ENCODE results near the gene PCYT1A. TPM values are rescaled to one million over a fixed set of nuclear protein-coding genes. Genes with fewer than 3 reads are reported as not detected.
A peak's percentile ranks its signal among the peaks of the same experiment; 100 is the strongest.

PCYT1A gene
- total and polyA plus RNA-seq, 4 donors = 26.7 to 65.0 (median 46.0) TPM

- H3K27me3 ChIP-seq (ENCODE audit: control insufficient read depth in 1 of 2, insufficient read depth in 2 of 2, low read length in 1 of 2) = no peaks in the 10 kb centered on the region
- H3K36me3 ChIP-seq (ENCODE audit: control insufficient read depth in 1 of 2, insufficient read depth in 2 of 2, low read length in 1 of 2) = no peaks in the 10 kb centered on the region
- H3K27ac ChIP-seq (ENCODE audit: low read depth in 1 of 2, low read length in 2 of 2) = no peak overlapping the region
- DNase-seq (no peak), ATAC-seq (ENCODE audit: low FRiP score) (no peak)
- no peak overlapping the region for H3K4me3 ChIP-seq (ENCODE audit: low read length in 2 of 2)
- WGBS, 2 donors = 43 to 56% methylated on average over 19 of the region's 19 CpGs
- no peaks in the 10 kb centered on the region for H3K4me1 ChIP-seq (ENCODE audit: control insufficient read depth in 1 of 2, insufficient read depth in 2 of 2, low read length in 2 of 2)
- intact Hi-C loops (cut with DNase I) = no loop called here
- H3K9me3 ChIP-seq (ENCODE audit: control insufficient read depth, low read length) = no peaks in the 10 kb centered on the region
These were observed 64.5 kb downstream of the PCYT1A start for GRCh38 chr3:196222876-196223595.

- Histone ChIP-seq H3K4me3 (ENCODE audit: low read length in 2 of 2) (no peak overlapping the region), H3K36me3 (ENCODE audit: control insufficient read depth in 1 of 2, insufficient read depth in 2 of 2, low read length in 1 of 2) (no peaks in the 10 kb centered on the region), H3K4me1 (ENCODE audit: control insufficient read depth in 1 of 2, insufficient read depth in 2 of 2, low read length in 2 of 2) (no peaks in the 10 kb centered on the region), H3K27ac (ENCODE audit: low read depth in 1 of 2, low read length in 2 of 2) (no peak overlapping the region), H3K9me3 (ENCODE audit: control insufficient read depth, low read length) (no peaks in the 10 kb centered on the region), H3K27me3 (ENCODE audit: control insufficient read depth in 1 of 2, insufficient read depth in 2 of 2, low read length in 1 of 2) (no peaks in the 10 kb centered on the region)
- no peak for DNase-seq
- no peak for ATAC-seq (ENCODE audit: low FRiP score)
- intact Hi-C loops (cut with DNase I) = no loop called here
- 93 to 94% methylated on average over 7 of the region's 7 CpGs for WGBS, 2 donors
These were observed 66.5 kb downstream of the PCYT1A start for GRCh38 chr3:196220991-196221390.

GRCh38 chr3:196220587-196220986 is 66.9 kb downstream of the PCYT1A start:
- no peak overlapping the region for H3K4me3 ChIP-seq (ENCODE audit: low read length in 2 of 2)
- peak in 1 of 2 donors; percentile 81 for DNase-seq
- 88 to 96% methylated on average over 10 of the region's 10 CpGs for WGBS, 2 donors
- ATAC-seq (ENCODE audit: low FRiP score) = no peak
- H3K4me1 ChIP-seq (ENCODE audit: control insufficient read depth in 1 of 2, insufficient read depth in 2 of 2, low read length in 2 of 2) = no peaks in the 10 kb centered on the region
- no peaks in the 10 kb centered on the region for H3K9me3 ChIP-seq (ENCODE audit: control insufficient read depth, low read length)
- no peak overlapping the region for H3K27ac ChIP-seq (ENCODE audit: low read depth in 1 of 2, low read length in 2 of 2)
- intact Hi-C loops (cut with DNase I) = no loop called here
- no peaks in the 10 kb centered on the region for H3K27me3 ChIP-seq (ENCODE audit: control insufficient read depth in 1 of 2, insufficient read depth in 2 of 2, low read length in 1 of 2)
- no peaks in the 10 kb centered on the region for H3K36me3 ChIP-seq (ENCODE audit: control insufficient read depth in 1 of 2, insufficient read depth in 2 of 2, low read length in 1 of 2)

- ATAC-seq (ENCODE audit: low FRiP score) (no peak), DNase-seq (no peak)
- Histone ChIP-seq H3K4me1 (ENCODE audit: control insufficient read depth in 1 of 2, insufficient read depth in 2 of 2, low read length in 2 of 2) (no peaks in the 10 kb centered on the region), H3K27me3 (ENCODE audit: control insufficient read depth in 1 of 2, insufficient read depth in 2 of 2, low read length in 1 of 2) (no peaks in the 10 kb centered on the region), H3K36me3 (ENCODE audit: control insufficient read depth in 1 of 2, insufficient read depth in 2 of 2, low read length in 1 of 2) (no peaks in the 10 kb centered on the region), H3K4me3 (ENCODE audit: low read length in 2 of 2) (no peak overlapping the region), H3K9me3 (ENCODE audit: control insufficient read depth, low read length) (no peaks in the 10 kb centered on the region), H3K27ac (ENCODE audit: low read depth in 1 of 2, low read length in 2 of 2) (no peak overlapping the region)
- 91 to 95% methylated on average over 19 of the region's 19 CpGs for WGBS, 2 donors
- intact Hi-C loops (cut with DNase I) = no loop called here
These were observed 67.6 kb downstream of the PCYT1A start for GRCh38 chr3:196219970-196220311.

GRCh38 chr3:196219194-196219969 is 68.1 kb downstream of the PCYT1A start:
- 18 to 25% methylated on average over 19 of the region's 19 CpGs for WGBS, 2 donors
- Histone ChIP-seq H3K9me3 (ENCODE audit: control insufficient read depth, low read length) (no peaks in the 10 kb centered on the region), H3K27ac (ENCODE audit: low read depth in 1 of 2, low read length in 2 of 2) (no peak overlapping the region), H3K4me3 (ENCODE audit: low read length in 2 of 2) (no peak overlapping the region), H3K27me3 (ENCODE audit: control insufficient read depth in 1 of 2, insufficient read depth in 2 of 2, low read length in 1 of 2) (no peaks in the 10 kb centered on the region), H3K4me1 (ENCODE audit: control insufficient read depth in 1 of 2, insufficient read depth in 2 of 2, low read length in 2 of 2) (no peaks in the 10 kb centered on the region), H3K36me3 (ENCODE audit: control insufficient read depth in 1 of 2, insufficient read depth in 2 of 2, low read length in 1 of 2) (no peaks in the 10 kb centered on the region)
- peak; percentile 75 for ATAC-seq (ENCODE audit: low FRiP score)
- intact Hi-C loops (cut with DNase I) = no loop called here
- DNase-seq = peak in 1 of 2 donors; percentile 84

GRCh38 chr3:196218155-196218712 is 69.3 kb downstream of the PCYT1A start:
- no peak for ATAC-seq (ENCODE audit: low FRiP score)
- Histone ChIP-seq H3K4me3 (ENCODE audit: low read length in 2 of 2) (no peak overlapping the region), H3K36me3 (ENCODE audit: control insufficient read depth in 1 of 2, insufficient read depth in 2 of 2, low read length in 1 of 2) (no peaks in the 10 kb centered on the region), H3K4me1 (ENCODE audit: control insufficient read depth in 1 of 2, insufficient read depth in 2 of 2, low read length in 2 of 2) (no peaks in the 10 kb centered on the region), H3K9me3 (ENCODE audit: control insufficient read depth, low read length) (no peaks in the 10 kb centered on the region), H3K27ac (ENCODE audit: low read depth in 1 of 2, low read length in 2 of 2) (no peak overlapping the region), H3K27me3 (ENCODE audit: control insufficient read depth in 1 of 2, insufficient read depth in 2 of 2, low read length in 1 of 2) (no peaks in the 10 kb centered on the region)
- intact Hi-C loops (cut with DNase I) = no loop called here
- DNase-seq = no peak
- WGBS, 2 donors = 91 to 92% methylated on average over 13 of the region's 13 CpGs

GRCh38 chr3:196217307-196218154 is 70.0 kb downstream of the PCYT1A start:
- intact Hi-C loops (cut with DNase I) = no loop called here
- H3K4me3 ChIP-seq (ENCODE audit: low read length in 2 of 2) = no peak overlapping the region
- no peaks in the 10 kb centered on the region for H3K4me1 ChIP-seq (ENCODE audit: control insufficient read depth in 1 of 2, insufficient read depth in 2 of 2, low read length in 2 of 2)
- H3K27ac ChIP-seq (ENCODE audit: low read depth in 1 of 2, low read length in 2 of 2) = no peak overlapping the region
- WGBS, 2 donors = 94 to 96% methylated on average over 12 of the region's 12 CpGs
- ATAC-seq (ENCODE audit: low FRiP score) (no peak), DNase-seq (no peak)
- no peaks in the 10 kb centered on the region for H3K36me3 ChIP-seq (ENCODE audit: control insufficient read depth in 1 of 2, insufficient read depth in 2 of 2, low read length in 1 of 2)
- no peaks in the 10 kb centered on the region for H3K9me3 ChIP-seq (ENCODE audit: control insufficient read depth, low read length)
- no peaks in the 10 kb centered on the region for H3K27me3 ChIP-seq (ENCODE audit: control insufficient read depth in 1 of 2, insufficient read depth in 2 of 2, low read length in 1 of 2)

- no peak overlapping the region for H3K4me3 ChIP-seq (ENCODE audit: low read length in 2 of 2)
- WGBS, 2 donors = 46 to 48% methylated on average over 14 to 25 of the region's 25 CpGs
These were observed 70.8 kb downstream of the PCYT1A start for GRCh38 chr3:196216681-196217211.

More at GRCh38 chr3:196216681-196217211, 70.8 kb downstream of the PCYT1A start:
- Histone ChIP-seq H3K36me3 (ENCODE audit: control insufficient read depth in 1 of 2, insufficient read depth in 2 of 2, low read length in 1 of 2) (no peaks in the 10 kb centered on the region), H3K9me3 (ENCODE audit: control insufficient read depth, low read length) (no peaks in the 10 kb centered on the region), H3K27me3 (ENCODE audit: control insufficient read depth in 1 of 2, insufficient read depth in 2 of 2, low read length in 1 of 2) (no peaks in the 10 kb centered on the region), H3K27ac (ENCODE audit: low read depth in 1 of 2, low read length in 2 of 2) (no peak overlapping the region), H3K4me1 (ENCODE audit: control insufficient read depth in 1 of 2, insufficient read depth in 2 of 2, low read length in 2 of 2) (no peaks in the 10 kb centered on the region)
- no peak for ATAC-seq (ENCODE audit: low FRiP score)
- intact Hi-C loops (cut with DNase I) = no loop called here
- DNase-seq = no peak

Data from aorta (tissue), 5 donors.